Panc1 (cell line): ENCODE measurements around the gene RASD2. TPM values are rescaled to one million over a fixed set of nuclear protein-coding genes. Genes with fewer than 3 reads are reported as not detected.

Source experiments
- ATAC-seq: fragments of 200-7000 bp; cut with Tn5 transposase; 2 replicates; pipeline ENCODE4 v1.9.1; 2020; ENCODE audit warnings: mild to moderate bottlenecking, moderate library complexity
- BruUV-seq: library from RNA; stranded (reverse); fragments of 400-500 nt; replicated peaks from 2 replicates; lab custom pipeline; 2021; lab: Mats Ljungman, UMichigan
- CTCF ChIA-PET: fragments of 300-600 bp; sonication (Branson Sonifier 250); formaldehyde crosslinking; loops from one replicate; lab custom pipeline; 2022; ENCODE audit warnings: antibody characterized with exemption; lab: Charles Lee
- POLR2A ChIA-PET: fragments of 300-600 bp; sonication (Branson Sonifier 250); formaldehyde crosslinking; loops from one replicate; lab custom pipeline; 2022; ENCODE audit warnings: antibody characterized with exemption; lab: Charles Lee
- DNase-seq: peaks from one replicate; pipeline ENCODE4 v3.0.0-alpha.2; 2010; ENCODE audit warnings: low read depth, low spot score
- H3K27ac ChIP-seq: 2 replicates; pipeline ENCODE4 v1.5.1; 2011; ENCODE audit warnings: mild to moderate bottlenecking, low read length, inconsistent platforms
- H3K27me3 ChIP-seq: fragments of 200-500 bp; sonication (Bioruptor generic); 2 replicates; pipeline ENCODE4 v1.6.0; 2014; ENCODE audit warnings: low read length, inconsistent platforms; ENCODE audit not compliant: control insufficient read depth, insufficient read depth
- H3K36me3 ChIP-seq: fragments of 200-500 bp; sonication (Bioruptor generic); 2 replicates; pipeline ENCODE4 v1.5.1; 2014; ENCODE audit warnings: inconsistent platforms, mild to moderate bottlenecking, low read length, moderate library complexity; ENCODE audit not compliant: control insufficient read depth, insufficient read depth
- H3K4me1 ChIP-seq: 2 replicates; pipeline ENCODE4 v1.5.1; 2011; ENCODE audit warnings: inconsistent platforms, mild to moderate bottlenecking, low read length, moderate library complexity; ENCODE audit not compliant: control insufficient read depth, insufficient read depth
- H3K4me3 ChIP-seq, 2 experiments: 2 replicates each; pipeline ENCODE4 v1.5.1; 2011 to 2012; ENCODE audit warnings: low read depth in 2 of 2, low read length in 2 of 2, mild to moderate bottlenecking in 2 of 2, inconsistent platforms in 1 of 2, moderate library complexity in 1 of 2
- H3K9me3 ChIP-seq: fragments of 200-500 bp; sonication (Bioruptor generic); 2 replicates; pipeline ENCODE4 v1.5.1; 2014; ENCODE audit warnings: low read depth, mild to moderate bottlenecking, inconsistent platforms, low read length, moderate library complexity; ENCODE audit not compliant: control insufficient read depth, insufficient read depth
- POLR2AphosphoS5 ChIP-seq: IDR thresholded peaks from 2 replicates; pipeline ENCODE4 v1.6.1; 2012; ENCODE audit warnings: mild to moderate bottlenecking, low read depth, low read length, moderate library complexity
- SIN3A ChIP-seq: IDR thresholded peaks from 2 replicates; pipeline ENCODE4 v1.6.1; 2012; ENCODE audit warnings: low read depth, mild to moderate bottlenecking, low read length, moderate library complexity, borderline replicate concordance; ENCODE audit not compliant: insufficient read depth
- TCF7L2 ChIP-seq: IDR thresholded peaks from 2 replicates; pipeline ENCODE4 v1.6.1; 2011; ENCODE audit warnings: mild to moderate bottlenecking, low read depth, low read length, inconsistent platforms
- in situ Hi-C: cut with HindIII; loops from 2 replicates; pipeline ENCODE4 v1.10.0; 2016; ENCODE audit warnings: low sequenced_read_pairs, low pct_unique_long_range_greater_than_20kb
- intact Hi-C: fragments of 100-400 bp; cut with micrococcal nuclease; formaldehyde crosslinking; loops from one replicate; pipeline ENCODE4 v1.10.0; 2022; ENCODE audit not compliant: unreplicated experiment
- total RNA-seq: library from RNA; stranded (reverse); gene quantifications from one replicate; pipeline ENCODE4 v1.2.1, GENCODE V29; 2021; ENCODE audit not compliant: unreplicated experiment
- TF ChIP-seq, protein P1 (sequence below): fragments of 450-650 bp; IDR thresholded peaks from 2 replicates; pipeline ENCODE4 v1.5.1; 2017; ENCODE audit warnings: mild to moderate bottlenecking
- TF ChIP-seq, protein P2 (sequence below), 2 experiments: IDR thresholded peaks; 2 replicates each; pipeline ENCODE4 v1.6.1; 2011 to 2012; ENCODE audit warnings: low read depth in 2 of 2, control low read depth in 1 of 2, low read length in 1 of 2, mild to moderate bottlenecking in 1 of 2, moderate library complexity in 1 of 2; ENCODE audit not compliant: insufficient read depth in 1 of 2

RASD2 gene
- total RNA-seq, 1 experiment from 2014 or later, result 26.7 TPM

GRCh38 chr22:35575116-35575748 lies 34.6 kb downstream of the RASD2 start:
- no peak for DNase-seq

GRCh38 chr22:35576671-35577070 lies 36.0 kb downstream of the RASD2 start:
- POLR2A ChIA-PET, result no interaction called here
- Histone ChIP-seq H3K36me3 (no peaks in the 10 kb centered on the region), H3K27me3 (no peaks in the 10 kb centered on the region), H3K9me3 (no peaks in the 10 kb centered on the region), H3K4me1 (no peaks in the 10 kb centered on the region), H3K27ac (peak overlapping the region; percentile 39; the same call in 1 of the 2 replicates), H3K4me3 (no peak overlapping the region)
- intact Hi-C loops (no loop called here), in situ Hi-C loops (no loop called here)
- TF ChIP-seq, protein P1, sequence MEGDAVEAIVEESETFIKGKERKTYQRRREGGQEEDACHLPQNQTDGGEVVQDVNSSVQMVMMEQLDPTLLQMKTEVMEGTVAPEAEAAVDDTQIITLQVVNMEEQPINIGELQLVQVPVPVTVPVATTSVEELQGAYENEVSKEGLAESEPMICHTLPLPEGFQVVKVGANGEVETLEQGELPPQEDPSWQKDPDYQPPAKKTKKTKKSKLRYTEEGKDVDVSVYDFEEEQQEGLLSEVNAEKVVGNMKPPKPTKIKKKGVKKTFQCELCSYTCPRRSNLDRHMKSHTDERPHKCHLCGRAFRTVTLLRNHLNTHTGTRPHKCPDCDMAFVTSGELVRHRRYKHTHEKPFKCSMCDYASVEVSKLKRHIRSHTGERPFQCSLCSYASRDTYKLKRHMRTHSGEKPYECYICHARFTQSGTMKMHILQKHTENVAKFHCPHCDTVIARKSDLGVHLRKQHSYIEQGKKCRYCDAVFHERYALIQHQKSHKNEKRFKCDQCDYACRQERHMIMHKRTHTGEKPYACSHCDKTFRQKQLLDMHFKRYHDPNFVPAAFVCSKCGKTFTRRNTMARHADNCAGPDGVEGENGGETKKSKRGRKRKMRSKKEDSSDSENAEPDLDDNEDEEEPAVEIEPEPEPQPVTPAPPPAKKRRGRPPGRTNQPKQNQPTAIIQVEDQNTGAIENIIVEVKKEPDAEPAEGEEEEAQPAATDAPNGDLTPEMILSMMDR, result no peak
- TF ChIP-seq, protein P2, sequence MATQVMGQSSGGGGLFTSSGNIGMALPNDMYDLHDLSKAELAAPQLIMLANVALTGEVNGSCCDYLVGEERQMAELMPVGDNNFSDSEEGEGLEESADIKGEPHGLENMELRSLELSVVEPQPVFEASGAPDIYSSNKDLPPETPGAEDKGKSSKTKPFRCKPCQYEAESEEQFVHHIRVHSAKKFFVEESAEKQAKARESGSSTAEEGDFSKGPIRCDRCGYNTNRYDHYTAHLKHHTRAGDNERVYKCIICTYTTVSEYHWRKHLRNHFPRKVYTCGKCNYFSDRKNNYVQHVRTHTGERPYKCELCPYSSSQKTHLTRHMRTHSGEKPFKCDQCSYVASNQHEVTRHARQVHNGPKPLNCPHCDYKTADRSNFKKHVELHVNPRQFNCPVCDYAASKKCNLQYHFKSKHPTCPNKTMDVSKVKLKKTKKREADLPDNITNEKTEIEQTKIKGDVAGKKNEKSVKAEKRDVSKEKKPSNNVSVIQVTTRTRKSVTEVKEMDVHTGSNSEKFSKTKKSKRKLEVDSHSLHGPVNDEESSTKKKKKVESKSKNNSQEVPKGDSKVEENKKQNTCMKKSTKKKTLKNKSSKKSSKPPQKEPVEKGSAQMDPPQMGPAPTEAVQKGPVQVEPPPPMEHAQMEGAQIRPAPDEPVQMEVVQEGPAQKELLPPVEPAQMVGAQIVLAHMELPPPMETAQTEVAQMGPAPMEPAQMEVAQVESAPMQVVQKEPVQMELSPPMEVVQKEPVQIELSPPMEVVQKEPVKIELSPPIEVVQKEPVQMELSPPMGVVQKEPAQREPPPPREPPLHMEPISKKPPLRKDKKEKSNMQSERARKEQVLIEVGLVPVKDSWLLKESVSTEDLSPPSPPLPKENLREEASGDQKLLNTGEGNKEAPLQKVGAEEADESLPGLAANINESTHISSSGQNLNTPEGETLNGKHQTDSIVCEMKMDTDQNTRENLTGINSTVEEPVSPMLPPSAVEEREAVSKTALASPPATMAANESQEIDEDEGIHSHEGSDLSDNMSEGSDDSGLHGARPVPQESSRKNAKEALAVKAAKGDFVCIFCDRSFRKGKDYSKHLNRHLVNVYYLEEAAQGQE (IDR thresholded peaks at IDR 0.05; ENCODE audit: insufficient read depth in 1 of 2, low read depth in 2 of 2, low read length in 1 of 2), result no peak
- TF ChIP-seq TCF7L2, result no peak
- no peak for TF ChIP-seq SIN3A
- no peak for TF ChIP-seq POLR2AphosphoS5
- ATAC-seq, result no peak
- no peak for DNase-seq
- BruUV-seq, result no TSS peak
- CTCF ChIA-PET, result no interaction called here

More at GRCh38 chr22:35575116-35575748, 34.6 kb downstream of the RASD2 start:
- Histone ChIP-seq H3K36me3 (no peaks in the 10 kb centered on the region), H3K27ac (no peak overlapping the region), H3K27me3 (no peaks in the 10 kb centered on the region), H3K4me1 (0 out of 2 replicates have a peak, but pooled peaks cover 1% of the 10 kb centered on the region), H3K9me3 (no peaks in the 10 kb centered on the region), H3K4me3 (no peak overlapping the region)
- no peak for TF ChIP-seq TCF7L2
- no peak for TF ChIP-seq POLR2AphosphoS5
- no peak for TF ChIP-seq SIN3A
- TF ChIP-seq, protein P1, result no peak
- TF ChIP-seq, protein P2 (IDR thresholded peaks at IDR 0.05; ENCODE audit: insufficient read depth in 1 of 2, low read depth in 2 of 2, low read length in 1 of 2), result no peak
- peak; percentile 58 for ATAC-seq
- POLR2A ChIA-PET, result no interaction called here
- in situ Hi-C loops (no loop called here), intact Hi-C loops (no loop called here)
- CTCF ChIA-PET, result no interaction called here
- BruUV-seq, result no TSS peak
